ENCODE results near the gene ERG. TPM values are rescaled to one million over a fixed set of nuclear protein-coding genes. Genes with fewer than 3 reads are reported as not detected.

The ERG gene, protein sequence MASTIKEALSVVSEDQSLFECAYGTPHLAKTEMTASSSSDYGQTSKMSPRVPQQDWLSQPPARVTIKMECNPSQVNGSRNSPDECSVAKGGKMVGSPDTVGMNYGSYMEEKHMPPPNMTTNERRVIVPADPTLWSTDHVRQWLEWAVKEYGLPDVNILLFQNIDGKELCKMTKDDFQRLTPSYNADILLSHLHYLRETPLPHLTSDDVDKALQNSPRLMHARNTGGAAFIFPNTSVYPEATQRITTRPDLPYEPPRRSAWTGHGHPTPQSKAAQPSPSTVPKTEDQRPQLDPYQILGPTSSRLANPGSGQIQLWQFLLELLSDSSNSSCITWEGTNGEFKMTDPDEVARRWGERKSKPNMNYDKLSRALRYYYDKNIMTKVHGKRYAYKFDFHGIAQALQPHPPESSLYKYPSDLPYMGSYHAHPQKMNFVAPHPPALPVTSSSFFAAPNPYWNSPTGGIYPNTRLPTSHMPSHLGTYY
- total RNA-seq (2014; rRNA removed; shearing (Covaris generic)): not detected in 2 replicates

DNA sequence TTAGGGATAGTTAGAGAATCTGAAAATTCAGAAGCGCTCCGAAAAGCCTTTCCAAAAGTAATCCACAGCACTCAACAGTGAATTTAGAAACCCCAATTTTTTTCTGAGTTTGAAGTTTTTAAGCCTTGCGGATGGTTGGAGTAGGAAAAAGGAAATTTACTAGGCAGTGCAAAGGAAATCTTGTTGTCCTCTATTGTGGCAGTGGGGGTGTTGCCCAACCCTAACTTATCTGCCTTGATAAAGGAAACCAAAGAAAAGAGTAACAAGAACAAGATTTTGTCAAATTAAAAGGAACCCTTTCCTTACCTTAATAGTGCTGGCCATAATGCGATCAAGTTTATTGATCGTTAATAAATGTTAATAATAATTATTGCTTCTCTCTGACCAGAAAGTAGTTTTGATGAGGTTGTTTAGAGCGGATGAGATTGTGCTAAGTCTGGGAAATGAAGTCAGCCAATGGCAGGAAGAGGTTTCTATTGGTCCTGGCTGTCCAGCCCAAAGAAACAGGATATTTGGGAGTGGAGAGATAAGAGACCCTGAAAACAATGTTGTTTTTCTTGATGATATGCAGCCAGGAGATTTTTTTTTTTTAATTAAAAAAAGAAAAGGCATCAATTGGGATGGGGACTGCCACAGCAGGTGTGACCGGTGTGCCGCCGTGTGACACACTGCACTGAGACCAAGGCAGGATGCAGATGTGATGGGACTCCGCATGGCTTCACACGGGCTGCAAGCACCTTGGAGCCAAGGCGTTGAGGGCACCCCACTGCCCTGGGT, at the start of gene ERG:
Gene ERG, minus strand, starts transcription at position 421 of the 777 bp plus-strand sequence. Its CDS starts 97 bp downstream, at position 324.
- no peak for DNase-seq (ENCODE audit: low spot score)
- in situ Hi-C loops (cut with HindIII; ENCODE audit: low sequenced_read_pairs): no loop called here

DNA sequence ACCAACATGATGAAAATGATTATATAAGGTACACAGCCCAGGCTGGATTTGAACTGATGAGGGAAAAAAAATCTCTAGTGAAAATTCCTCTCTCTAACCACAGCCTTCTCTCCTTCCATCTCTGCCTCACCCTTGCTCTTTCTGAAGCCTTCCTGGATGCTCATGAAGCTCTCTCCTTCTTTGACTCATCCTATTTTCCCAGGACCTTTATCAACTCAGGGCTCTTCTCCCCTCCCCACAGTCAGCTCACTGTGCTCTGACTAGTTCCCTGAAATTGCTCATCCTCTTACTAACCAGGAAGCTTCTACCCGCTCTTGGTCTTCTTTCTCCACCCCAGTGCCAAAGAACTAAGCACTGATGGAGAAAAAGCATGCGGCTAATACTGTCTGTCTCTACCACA, 46.4 kb upstream of the ERG start:
- no peak for DNase-seq (ENCODE audit: low spot score)
- in situ Hi-C loops (cut with HindIII; ENCODE audit: low sequenced_read_pairs): no loop called here

DNA sequence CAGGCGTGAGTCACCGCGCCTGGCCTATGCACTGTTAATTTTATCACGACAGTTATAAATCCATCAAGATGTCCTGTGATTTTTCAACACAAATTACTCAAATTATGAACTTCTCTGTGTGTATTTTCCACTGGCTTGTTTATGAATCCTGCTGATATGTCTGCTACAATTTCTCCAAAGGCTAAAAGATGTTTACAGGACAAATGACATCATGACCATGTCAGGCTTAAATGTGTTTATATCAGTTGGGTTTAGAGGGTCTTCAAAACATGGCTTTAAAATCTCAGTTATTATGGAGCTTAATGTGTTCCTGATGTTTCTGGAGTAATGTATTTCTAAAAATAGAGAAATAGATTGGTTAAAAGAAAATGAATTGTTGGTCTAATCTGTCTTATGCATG, 44.0 kb upstream of the ERG start:
- DNase-seq (ENCODE audit: low spot score): no peak
- in situ Hi-C loops (cut with HindIII; ENCODE audit: low sequenced_read_pairs): no loop called here

DNA sequence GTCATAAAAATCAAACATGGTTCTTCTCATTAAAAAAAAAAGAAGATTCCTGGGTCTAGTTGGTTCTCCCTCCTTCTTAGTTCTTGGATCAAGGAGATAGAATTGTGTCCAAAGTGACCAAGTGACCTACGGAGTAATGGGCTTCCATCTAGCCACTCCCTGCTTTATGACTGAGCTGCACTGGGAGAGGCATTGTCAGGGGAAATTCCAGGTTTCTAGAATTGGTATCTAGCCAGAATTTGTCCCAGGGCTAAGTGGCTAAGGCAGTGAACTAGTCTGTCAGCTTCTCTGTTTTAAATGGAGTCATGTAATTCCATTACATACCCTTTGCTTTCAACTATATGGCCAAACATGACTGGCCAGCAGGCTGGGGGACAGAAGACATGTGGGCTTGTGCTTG, 40.1 kb upstream of the ERG start:
- in situ Hi-C loops (cut with HindIII; ENCODE audit: low sequenced_read_pairs): no loop called here
- DNase-seq (ENCODE audit: low spot score): no peak

DNA sequence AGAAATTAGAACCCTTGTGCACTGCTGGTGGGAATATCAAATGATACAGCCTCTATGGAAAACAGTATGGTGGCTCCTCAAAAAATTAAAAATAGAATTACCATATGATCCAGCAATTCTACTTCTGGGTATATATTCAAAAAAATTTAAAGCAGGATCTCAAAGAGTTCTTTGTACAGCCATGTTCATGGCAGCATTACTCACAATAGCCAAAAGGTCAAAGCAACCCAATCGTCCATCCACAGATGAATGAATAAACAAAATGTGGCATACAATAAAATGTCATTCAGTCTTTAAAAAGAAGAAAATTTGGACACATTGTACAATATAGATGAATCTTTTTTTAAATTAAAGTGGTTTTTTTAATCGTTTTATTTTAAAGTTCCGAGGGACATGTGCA, 36.3 kb upstream of the ERG start:
- in situ Hi-C loops (cut with HindIII; ENCODE audit: low sequenced_read_pairs): no loop called here
- no peak for DNase-seq (ENCODE audit: low spot score)

DNA sequence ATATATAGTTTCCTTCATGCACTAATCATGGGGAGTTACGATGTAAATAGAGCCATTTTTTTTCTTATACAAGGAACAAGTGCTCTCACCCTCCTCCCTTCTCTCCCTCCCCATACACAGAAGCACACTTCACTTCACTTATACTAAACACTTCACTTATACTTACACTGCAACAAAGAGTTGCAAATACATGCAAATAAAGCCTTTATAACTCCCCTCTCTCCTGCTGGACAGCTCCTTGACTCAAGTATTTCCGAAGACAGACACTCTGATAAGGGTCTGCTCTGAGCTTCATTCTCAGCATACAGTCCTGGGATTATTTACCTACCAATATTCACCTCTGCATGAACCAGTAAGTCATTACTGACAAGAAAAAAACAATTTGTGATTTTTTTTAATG, 35.6 kb upstream of the ERG start:
- DNase-seq (ENCODE audit: low spot score): no peak
- in situ Hi-C loops (cut with HindIII; ENCODE audit: low sequenced_read_pairs): no loop called here

DNA sequence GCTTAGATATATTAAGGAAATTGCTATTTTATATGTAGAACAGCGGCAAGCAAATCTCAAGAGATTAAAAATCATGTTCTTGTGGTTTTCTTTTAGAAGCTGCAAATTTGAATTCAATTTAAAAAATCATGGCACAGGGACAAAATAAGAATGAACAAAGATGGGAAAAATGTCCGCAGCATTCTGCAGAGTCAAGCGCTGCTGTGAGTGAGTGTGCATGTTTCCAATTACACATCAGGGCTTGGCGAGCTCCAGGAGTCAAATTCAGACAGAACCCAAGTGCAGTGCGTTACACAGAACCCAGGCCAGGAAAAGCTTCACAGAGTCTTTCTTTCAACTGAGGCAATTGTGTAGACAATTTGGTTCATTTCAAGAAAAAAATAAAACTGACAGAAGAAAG, 33.3 kb upstream of the ERG start:
- in situ Hi-C loops (cut with HindIII; ENCODE audit: low sequenced_read_pairs): no loop called here
- DNase-seq (ENCODE audit: low spot score): no peak

DNA sequence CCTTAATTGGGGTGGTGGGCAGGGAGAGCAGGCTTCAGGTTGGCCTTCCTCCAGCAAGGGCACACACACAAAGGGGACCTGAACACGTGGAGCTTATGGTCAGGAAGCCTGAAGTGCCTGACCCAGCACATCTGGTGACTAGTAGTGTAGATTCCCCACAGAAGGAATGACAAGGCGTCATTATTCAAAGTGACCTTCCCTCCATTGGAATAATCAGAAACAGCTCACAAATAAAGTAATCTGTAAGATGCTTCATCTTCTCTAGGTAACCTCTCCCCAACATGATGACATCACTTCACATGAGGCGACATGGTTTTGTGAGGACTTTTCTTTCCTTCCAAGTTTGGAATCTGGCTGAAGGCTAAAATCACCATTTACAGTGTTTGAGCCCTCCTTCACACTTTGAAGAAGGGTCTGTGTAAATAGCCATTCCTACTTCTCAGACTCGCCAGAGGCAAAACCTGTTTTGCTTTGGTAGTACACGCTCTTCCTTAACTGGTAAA, 32.8 kb upstream of the ERG start:
- DNase-seq (ENCODE audit: low spot score): no peak
- in situ Hi-C loops (cut with HindIII; ENCODE audit: low sequenced_read_pairs): no loop called here

DNA sequence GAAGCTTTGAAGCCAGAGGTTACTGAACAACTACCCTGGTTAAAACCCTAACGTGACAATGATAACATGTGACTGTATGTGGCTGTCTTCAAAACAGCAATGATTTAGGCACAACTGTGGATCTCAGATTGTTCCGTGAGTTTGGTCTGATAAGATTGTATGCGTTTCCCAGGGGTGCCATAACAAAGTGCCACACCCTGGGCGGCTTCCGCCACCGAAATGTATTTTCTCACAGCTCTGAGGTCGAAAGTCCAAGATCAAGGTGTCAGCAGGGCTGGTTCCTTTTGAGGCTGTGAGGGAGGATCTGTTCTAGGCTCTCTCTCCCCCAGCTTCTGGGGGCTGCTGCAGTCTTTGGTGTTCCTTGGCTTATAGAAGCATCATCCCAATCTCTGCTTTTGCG, 29.5 kb upstream of the ERG start:
- in situ Hi-C loops (cut with HindIII; ENCODE audit: low sequenced_read_pairs): no loop called here
- no peak for DNase-seq (ENCODE audit: low spot score)

DNA sequence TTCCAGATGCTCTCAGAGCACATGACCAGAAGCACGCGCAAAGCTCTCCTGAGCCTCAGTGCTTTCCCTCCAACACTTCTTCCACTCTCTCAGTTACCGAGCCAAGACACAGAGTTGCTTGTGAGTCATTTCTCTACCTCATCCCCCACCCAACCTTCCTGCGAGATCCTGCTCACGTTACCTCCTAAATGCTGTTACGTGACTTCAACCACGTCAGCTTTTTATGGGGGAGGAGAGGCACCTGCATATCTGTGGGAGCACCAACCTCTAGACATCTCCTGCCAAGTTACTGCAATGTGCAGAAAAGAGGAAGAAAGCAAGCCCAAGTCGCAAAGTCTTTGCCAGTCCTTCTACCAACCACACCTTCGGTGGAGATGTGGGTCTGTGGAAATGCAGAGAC, 27.2 kb upstream of the ERG start:
- DNase-seq (ENCODE audit: low spot score): no peak
- in situ Hi-C loops (cut with HindIII; ENCODE audit: low sequenced_read_pairs): no loop called here

DNA sequence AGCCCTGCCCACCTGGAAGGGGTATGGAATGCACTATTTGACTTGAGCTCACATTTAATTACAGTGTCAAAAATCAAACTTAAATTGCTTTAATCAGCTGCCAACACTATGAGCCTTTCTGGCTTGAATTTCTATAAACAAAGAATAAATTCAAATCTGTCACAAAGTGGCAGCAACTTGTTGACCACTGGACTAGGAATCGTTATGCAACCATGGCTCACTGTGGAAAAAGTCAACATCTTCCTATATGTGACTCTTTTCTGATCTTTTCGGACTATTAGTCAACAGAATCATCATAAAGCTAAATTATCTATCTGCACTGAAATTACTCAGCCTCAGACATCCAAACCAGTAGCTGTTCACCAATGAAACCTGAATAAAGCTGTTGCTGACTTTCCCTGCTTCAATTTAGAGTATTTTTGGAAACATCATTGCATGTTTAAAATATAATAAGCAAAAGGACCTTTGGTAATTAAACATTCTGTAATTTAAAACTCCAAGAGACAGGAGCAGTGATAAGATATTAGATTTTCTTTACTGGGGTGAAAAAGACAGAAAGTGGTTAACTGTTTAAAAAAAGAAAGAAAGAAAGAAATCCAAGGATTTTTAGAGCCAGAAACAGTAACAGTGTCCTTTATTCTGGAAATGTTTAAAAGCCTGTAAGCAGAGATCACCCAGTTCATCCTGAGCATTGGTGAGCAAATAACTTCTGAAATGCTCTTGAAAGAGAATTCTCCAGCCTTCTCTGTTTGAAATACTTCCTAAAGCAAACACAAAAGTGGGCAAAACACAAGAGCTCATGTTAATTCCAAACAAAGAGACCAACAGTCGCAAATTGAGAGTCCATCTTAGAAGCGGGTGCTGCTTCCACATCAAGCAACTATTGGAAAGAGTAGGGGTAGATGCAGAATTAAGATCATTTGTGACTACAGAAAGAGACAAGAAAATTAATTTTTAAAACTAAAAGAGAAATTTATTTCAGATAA, 26.2 kb upstream of the ERG start:
- no peak for DNase-seq (ENCODE audit: low spot score)
- in situ Hi-C loops (cut with HindIII; ENCODE audit: low sequenced_read_pairs): no loop called here

DNA sequence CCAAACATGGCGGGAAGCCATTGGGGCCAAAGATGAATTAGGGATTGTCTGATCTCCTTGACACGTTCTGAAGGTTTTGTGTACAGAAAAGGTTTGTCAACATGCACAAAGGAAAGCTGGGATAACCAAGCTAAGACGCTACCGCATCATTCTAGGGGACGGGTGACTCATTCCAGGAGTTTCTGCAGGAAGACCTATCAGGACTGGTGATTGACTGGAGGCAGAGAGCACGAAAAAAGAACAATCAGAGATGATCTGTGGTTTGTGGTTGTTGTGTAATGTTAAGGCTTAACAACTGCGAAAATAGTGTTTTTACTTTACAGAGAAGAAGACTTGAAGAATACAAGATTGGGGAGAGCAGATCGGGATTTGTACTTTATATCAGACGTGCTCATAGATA, 22.2 kb upstream of the ERG start:
- no peak for DNase-seq (ENCODE audit: low spot score)
- in situ Hi-C loops (cut with HindIII; ENCODE audit: low sequenced_read_pairs): no loop called here

DNA sequence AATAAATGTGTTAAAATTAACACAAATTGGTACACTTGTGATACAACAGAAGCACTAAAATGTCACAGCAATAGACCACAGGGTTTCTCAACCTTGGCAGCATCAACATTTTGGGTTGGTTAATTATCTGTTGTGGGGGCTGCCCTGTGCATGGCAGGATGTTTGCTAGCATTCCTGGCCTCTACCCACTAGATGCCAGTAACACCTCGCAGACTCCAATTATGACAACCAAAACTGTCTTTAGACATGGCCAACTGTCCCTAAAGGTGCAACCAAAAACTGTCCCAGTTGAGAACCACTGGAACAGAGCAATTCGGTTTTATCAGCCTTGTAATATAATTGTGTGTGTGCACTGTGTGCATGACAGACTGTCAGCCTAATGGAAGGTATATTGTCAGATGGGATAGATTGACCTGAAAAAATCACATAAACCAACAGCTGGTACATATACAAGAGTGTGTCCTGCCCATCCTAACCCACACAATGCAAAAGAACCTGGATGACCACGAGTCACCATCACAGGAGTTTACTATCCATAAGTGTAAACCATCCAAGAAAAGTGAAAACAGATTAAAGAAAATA, 13.5 kb upstream of the ERG start:
- no peak for DNase-seq (ENCODE audit: low spot score)
- in situ Hi-C loops (cut with HindIII; ENCODE audit: low sequenced_read_pairs): no loop called here

DNA sequence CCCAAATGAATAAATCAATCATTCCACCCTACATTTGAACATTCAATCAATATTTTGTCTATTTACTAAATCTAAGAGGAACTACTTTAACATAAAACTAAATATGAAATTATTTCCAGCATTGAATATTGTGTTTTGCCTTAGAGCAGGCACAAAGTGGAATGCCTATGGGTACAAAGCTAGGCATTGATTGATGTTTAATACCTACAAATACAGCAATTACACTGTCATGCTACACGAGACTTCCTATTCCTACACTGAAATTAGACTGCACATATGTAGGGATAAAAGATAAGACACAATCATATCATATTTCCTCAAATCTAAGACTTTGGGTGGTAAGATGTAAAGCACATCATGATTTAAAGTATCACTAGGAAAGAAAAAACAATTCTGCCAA, 12.9 kb upstream of the ERG start:
- no peak for DNase-seq (ENCODE audit: low spot score)
- in situ Hi-C loops (cut with HindIII; ENCODE audit: low sequenced_read_pairs): no loop called here

DNA sequence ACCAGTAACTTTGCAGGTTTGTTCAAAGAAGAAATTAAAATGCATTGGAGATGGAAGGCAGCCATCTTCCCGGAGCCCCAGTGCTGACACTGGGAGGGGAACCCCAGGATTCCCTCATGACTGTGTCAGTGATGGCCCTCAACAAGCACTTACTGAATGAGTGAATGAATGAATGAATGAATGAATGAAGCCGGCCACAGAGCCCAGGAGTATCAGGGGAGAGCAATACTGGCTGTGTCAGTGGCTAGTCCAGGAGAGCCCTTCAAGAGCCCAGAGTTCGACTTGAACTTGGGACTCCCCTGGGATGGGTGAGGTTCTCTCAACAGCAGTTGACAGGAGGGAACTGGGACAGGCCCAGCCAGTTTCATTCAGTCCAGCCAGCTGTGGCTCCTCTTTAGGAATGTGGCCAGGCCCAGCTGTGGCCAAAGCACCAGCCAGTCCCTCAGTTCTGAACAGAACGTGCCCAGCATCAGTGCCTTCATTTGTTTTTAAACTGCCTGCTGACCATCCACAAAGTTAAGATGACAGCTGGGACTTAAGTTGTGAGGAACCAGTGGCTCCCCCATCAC, 9.2 kb upstream of the ERG start:
- no peak for DNase-seq (ENCODE audit: low spot score)
- in situ Hi-C loops (cut with HindIII; ENCODE audit: low sequenced_read_pairs): no loop called here

DNA sequence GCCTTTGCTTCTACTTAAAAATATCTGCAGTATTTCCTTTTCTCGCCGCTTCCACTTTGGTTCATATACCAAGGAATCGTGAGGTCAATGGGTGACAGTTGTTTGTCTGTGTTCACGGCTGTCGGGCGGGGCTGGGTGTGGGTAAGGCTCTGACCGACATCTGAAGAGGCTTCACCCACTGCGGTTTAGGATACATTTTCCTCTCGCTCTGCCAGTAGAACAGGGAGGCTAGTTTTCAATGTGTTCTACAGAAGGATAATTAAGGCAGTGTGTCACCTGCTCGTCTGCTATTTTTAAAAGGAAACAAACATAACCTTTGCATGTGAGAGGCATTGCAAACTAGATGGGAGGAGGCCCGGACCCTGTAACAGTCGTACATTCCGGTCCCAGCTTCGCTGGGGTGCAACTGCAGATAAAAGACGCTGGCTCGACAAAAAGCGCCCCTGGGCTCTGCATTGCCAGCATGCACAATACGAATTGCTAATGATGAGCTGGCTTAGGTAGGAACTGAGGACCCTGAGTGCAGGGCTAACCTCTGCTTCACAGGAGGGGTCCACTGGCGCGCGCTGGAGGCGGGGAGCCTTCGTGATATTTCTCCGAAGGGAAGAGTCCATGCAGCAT, 8.5 kb upstream of the ERG start:
- in situ Hi-C loops (cut with HindIII; ENCODE audit: low sequenced_read_pairs): no loop called here
- DNase-seq (ENCODE audit: low spot score): no peak

DNA sequence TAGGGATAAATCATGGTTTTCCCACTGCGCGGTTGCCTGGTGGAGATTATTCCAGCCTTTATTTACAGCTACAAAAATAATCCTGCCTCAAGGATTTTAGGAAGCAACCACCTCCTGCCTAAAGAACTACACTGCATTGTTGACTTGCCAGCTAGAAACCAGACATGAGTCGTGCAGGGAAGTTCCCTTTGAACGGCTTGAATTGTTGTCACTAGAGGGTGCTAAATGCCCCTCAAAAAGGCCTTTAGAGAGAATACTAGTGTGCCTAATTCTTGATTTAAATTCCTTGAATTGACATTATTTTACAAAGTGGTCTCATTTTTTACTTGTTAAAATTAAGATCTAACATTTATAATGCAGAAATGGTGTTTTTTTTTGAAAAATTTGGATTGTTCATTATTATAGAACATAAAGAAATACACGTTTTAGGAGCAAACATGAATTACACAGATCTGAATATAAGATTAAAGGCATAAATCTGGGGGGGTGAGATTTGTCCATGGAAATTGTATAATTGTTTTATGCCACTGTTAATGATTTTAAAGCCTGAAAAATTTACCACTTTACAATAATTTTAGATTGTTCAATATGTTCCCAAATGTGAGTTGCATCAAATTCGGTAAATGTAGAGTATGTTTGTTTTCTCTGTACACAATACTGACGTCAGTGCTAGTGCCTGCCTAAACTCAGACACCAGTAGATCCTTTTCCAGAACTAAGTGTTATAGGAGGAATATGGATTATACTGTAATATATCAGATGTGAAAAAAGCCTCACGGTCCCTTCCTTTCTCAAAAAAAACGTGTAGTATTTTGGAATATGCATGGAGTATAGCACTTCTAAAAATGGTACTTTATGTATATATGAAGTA, 7.6 kb upstream of the ERG start:
- peak; percentile 34 for DNase-seq (ENCODE audit: low spot score)
- in situ Hi-C loops (cut with HindIII; ENCODE audit: low sequenced_read_pairs): no loop called here
